ENCODE data around the gene AGO3.
"Not testable (repeated sequence)": the region's sequence is repeated elsewhere in the genome, so short reads cannot be mapped to it uniquely, and the experiment has no call there.

The AGO3 gene

GRCh38 chr1:35930593-35931445 lies at the start of gene AGO3:
Gene AGO3, plus strand, starts transcription at chr1:35931105. Its CDS starts 322 bp downstream, at chr1:35931427.
- peak; percentile 88 for DNase-seq (ENCODE audit: low spot score)

GRCh38 chr1:35881850-35882273 lies 49.0 kb upstream of the AGO3 start:
- no peak for DNase-seq (ENCODE audit: low spot score)

- DNase-seq (ENCODE audit: low spot score) = no peak
Observed at GRCh38 chr1:35882586-35882944, 48.3 kb upstream of the AGO3 start.

- peak; percentile 96 for DNase-seq (ENCODE audit: low spot score)
Observed at GRCh38 chr1:35882945-35883634, 47.8 kb upstream of the AGO3 start, which contains the start of gene AGO1. Gene AGO1, plus strand, starts transcription at chr1:35883209. Its CDS starts 213 bp downstream, at chr1:35883422.

GRCh38 chr1:35883635-35884101 lies 47.2 kb upstream of the AGO3 start:
- DNase-seq (ENCODE audit: low spot score) = peak; percentile 48

GRCh38 chr1:35884934-35885333 lies 46.0 kb upstream of the AGO3 start:
- no peak for DNase-seq (ENCODE audit: low spot score)

- peak; percentile 22 for DNase-seq (ENCODE audit: low spot score)
Observed at GRCh38 chr1:35885961-35886558, 44.8 kb upstream of the AGO3 start.

GRCh38 chr1:35886577-35887431 lies 44.1 kb upstream of the AGO3 start:
- no peak for DNase-seq (ENCODE audit: low spot score)

- DNase-seq (ENCODE audit: low spot score) = no peak
Observed at GRCh38 chr1:35887508-35887907, 43.4 kb upstream of the AGO3 start.

- DNase-seq (ENCODE audit: low spot score) = no peak
Observed at GRCh38 chr1:35888255-35888654, 42.6 kb upstream of the AGO3 start.

GRCh38 chr1:35888981-35889380 lies 41.9 kb upstream of the AGO3 start:
- DNase-seq (ENCODE audit: low spot score) = not testable (repeated sequence)

- no peak for DNase-seq (ENCODE audit: low spot score)
Observed at GRCh38 chr1:35893051-35893879, 37.6 kb upstream of the AGO3 start.

GRCh38 chr1:35894183-35894582 lies 36.7 kb upstream of the AGO3 start:
- DNase-seq (ENCODE audit: low spot score) = peak; percentile 63

GRCh38 chr1:35894656-35895055 lies 36.2 kb upstream of the AGO3 start:
- no peak for DNase-seq (ENCODE audit: low spot score)

- DNase-seq (ENCODE audit: low spot score) = no peak
Observed at GRCh38 chr1:35899941-35900340, 31.0 kb upstream of the AGO3 start.

- no peak for DNase-seq (ENCODE audit: low spot score)
Observed at GRCh38 chr1:35901235-35901634, 29.7 kb upstream of the AGO3 start.

- DNase-seq (ENCODE audit: low spot score) = no peak
Observed at GRCh38 chr1:35902671-35903070, 28.2 kb upstream of the AGO3 start.

- no peak for DNase-seq (ENCODE audit: low spot score)
Observed at GRCh38 chr1:35914717-35915116, 16.2 kb upstream of the AGO3 start.

- no peak for DNase-seq (ENCODE audit: low spot score)
Observed at GRCh38 chr1:35915693-35916092, 15.2 kb upstream of the AGO3 start.

GRCh38 chr1:35923791-35924221 lies 7.1 kb upstream of the AGO3 start:
- DNase-seq (ENCODE audit: low spot score) = no peak

GRCh38 chr1:35924838-35925237 lies 6.1 kb upstream of the AGO3 start:
- no peak for DNase-seq (ENCODE audit: low spot score)

All from Ammon's horn (tissue), 1 donor.